ENCODE data around the gene SCN5A. TPM values are rescaled to one million over a fixed set of nuclear protein-coding genes. Genes with fewer than 3 reads are reported as not detected.

The SCN5A gene
- total and polyA plus RNA-seq, 4 donors = 0.01 to 0.14 TPM; not detected in 2

- H3K4me1 ChIP-seq (ENCODE audit: control insufficient read depth in 4 of 4, insufficient read depth in 4 of 4, low read length in 3 of 4) = no peaks in the 10 kb centered on the region
- H3K27me3 ChIP-seq (ENCODE audit: control insufficient read depth in 4 of 4, insufficient read depth in 4 of 4, low read length in 3 of 4) = no peaks in the 10 kb centered on the region
- TF ChIP-seq YY1 (IDR thresholded peaks at IDR 0.05) (no peak), ZBTB33 (IDR thresholded peaks at IDR 0.05) (no peak), CTCF (IDR thresholded peaks at IDR 0.05; ENCODE audit: low read depth, low read length, missing input control) (no peak)
- peaks cover 0 to 7% (median 3%) of the 10 kb centered on the region in 4 donors for H3K36me3 ChIP-seq (ENCODE audit: control insufficient read depth in 4 of 4, insufficient read depth in 3 of 4, low read depth in 1 of 4, low read length in 3 of 4)
- H3K4me3 ChIP-seq (ENCODE audit: low read depth in 1 of 3, low read length in 3 of 3) = no peak overlapping the region
- no peak overlapping the region for H3K27ac ChIP-seq (ENCODE audit: low read depth in 1 of 2, low read length in 2 of 2)
- no peak for DNase-seq (ENCODE audit: low spot score)
- no peak overlapping the region for H3K9ac ChIP-seq (ENCODE audit: low read depth in 1 of 2, low read length in 2 of 2)
- WGBS = 91% methylated on average over 1 of the region's 1 CpG
- H3K9me3 ChIP-seq (ENCODE audit: control insufficient read depth in 4 of 4, low read length in 3 of 4) = no peaks in the 10 kb centered on the region
Observed at GRCh38 chr3:38528457-38528856, 121.0 kb downstream of the SCN5A start.

- Histone ChIP-seq H3K9me3 (ENCODE audit: control insufficient read depth in 4 of 4, low read length in 3 of 4) (no peaks in the 10 kb centered on the region), H3K27ac (ENCODE audit: low read depth in 1 of 2, low read length in 2 of 2) (no peak overlapping the region), H3K36me3 (ENCODE audit: control insufficient read depth in 4 of 4, insufficient read depth in 3 of 4, low read depth in 1 of 4, low read length in 3 of 4) (peaks cover 0 to 7% (median 3%) of the 10 kb centered on the region in 4 donors), H3K4me1 (ENCODE audit: control insufficient read depth in 4 of 4, insufficient read depth in 4 of 4, low read length in 3 of 4) (no peaks in the 10 kb centered on the region), H3K27me3 (ENCODE audit: control insufficient read depth in 4 of 4, insufficient read depth in 4 of 4, low read length in 3 of 4) (no peaks in the 10 kb centered on the region), H3K9ac (ENCODE audit: low read depth in 1 of 2, low read length in 2 of 2) (no peak overlapping the region), H3K4me3 (ENCODE audit: low read depth in 1 of 3, low read length in 3 of 3) (no peak overlapping the region)
- no peak for DNase-seq (ENCODE audit: low spot score)
- TF ChIP-seq FOXA2 (IDR thresholded peaks at IDR 0.05) = no peak
- TF ChIP-seq NR2F2 (IDR thresholded peaks at IDR 0.05) = no peak
- TF ChIP-seq SP1 (IDR thresholded peaks at IDR 0.05) = no peak
- TF ChIP-seq JUND (IDR thresholded peaks at IDR 0.05) = no peak
- TF ChIP-seq ATF3 (IDR thresholded peaks at IDR 0.05) = no peak
- no peak for TF ChIP-seq EGR1 (IDR thresholded peaks at IDR 0.05; ENCODE audit: low read depth in 2 of 2)
- TF ChIP-seq HNF4G (IDR thresholded peaks at IDR 0.05) = no peak
- no peak for TF ChIP-seq ZBTB33 (IDR thresholded peaks at IDR 0.05)
- 99% methylated on average over 14 of the region's 14 CpGs for WGBS
Observed at GRCh38 chr3:38526792-38527191, 122.7 kb downstream of the SCN5A start.

- no peaks in the 10 kb centered on the region for H3K9me3 ChIP-seq (ENCODE audit: control insufficient read depth in 4 of 4, low read length in 3 of 4)
- no peaks in the 10 kb centered on the region for H3K4me1 ChIP-seq (ENCODE audit: control insufficient read depth in 4 of 4, insufficient read depth in 4 of 4, low read length in 3 of 4)
- no peak overlapping the region for H3K27ac ChIP-seq (ENCODE audit: low read depth in 1 of 2, low read length in 2 of 2)
- H3K4me3 ChIP-seq (ENCODE audit: low read depth in 1 of 3, low read length in 3 of 3) = no peak overlapping the region
- H3K27me3 ChIP-seq (ENCODE audit: control insufficient read depth in 4 of 4, insufficient read depth in 4 of 4, low read length in 3 of 4) = no peaks in the 10 kb centered on the region
- no peak for DNase-seq (ENCODE audit: low spot score)
- peaks cover 0 to 7% (median 3%) of the 10 kb centered on the region in 4 donors for H3K36me3 ChIP-seq (ENCODE audit: control insufficient read depth in 4 of 4, insufficient read depth in 3 of 4, low read depth in 1 of 4, low read length in 3 of 4)
- no peak overlapping the region for H3K9ac ChIP-seq (ENCODE audit: low read depth in 1 of 2, low read length in 2 of 2)
- 98% methylated on average over 5 of the region's 5 CpGs for WGBS
- TF ChIP-seq YY1 (IDR thresholded peaks at IDR 0.05) (no peak), CTCF (IDR thresholded peaks at IDR 0.05; ENCODE audit: low read depth, low read length, missing input control) (no peak), GABPA (IDR thresholded peaks at IDR 0.05 in 1 of 2, conservative IDR thresholded peaks at IDR 0.05 in 1 of 2) (no peak), ZBTB33 (IDR thresholded peaks at IDR 0.05) (no peak), TAF1 (conservative IDR thresholded peaks at IDR 0.05) (no peak), FOXA1 (IDR thresholded peaks at IDR 0.05) (no peak), ATF3 (IDR thresholded peaks at IDR 0.05) (no peak), FOXA2 (IDR thresholded peaks at IDR 0.05) (no peak), EGR1 (IDR thresholded peaks at IDR 0.05; ENCODE audit: low read depth in 2 of 2) (no peak), HNF4A (conservative IDR thresholded peaks at IDR 0.05) (no peak), MAX (IDR thresholded peaks at IDR 0.05) (no peak), NR2F2 (IDR thresholded peaks at IDR 0.05) (no peak)
Observed at GRCh38 chr3:38524141-38524739, 125.2 kb downstream of the SCN5A start.

Measured in liver (tissue), 9 donors.